Coronary artery (tissue), 2 donors: Measurements from ENCODE around the gene NTM.

Source experiments
- DNase-seq: peaks from one replicate; pipeline ENCODE4 v3.0.0-alpha.2; 2017; ENCODE audit warnings: low spot score
- H3K27ac ChIP-seq, 2 donors: fragments of 200-600 bp; sonication (generic); one replicate each; pipeline ENCODE4 v1.5.1; 2016 to 2019
- H3K4me3 ChIP-seq: fragments of 200-600 bp; sonication (generic); 2 replicates; pipeline ENCODE4 v1.5.1; 2016; ENCODE audit warnings: mild to moderate bottlenecking, moderate library complexity
- CTCF ChIP-seq: fragments of 200-600 bp; sonication (generic); IDR thresholded peaks from one replicate; pipeline ENCODE4 v1.5.1; 2019; ENCODE audit warnings: antibody characterized with exemption

Gene NTM

GRCh38 chr11:131404010-131404409, 33.6 kb downstream of the NTM start:
- DNase-seq: no peak
- Histone ChIP-seq H3K27ac (no peak overlapping the region), H3K4me3 (no peak overlapping the region)
- no peak for TF ChIP-seq CTCF

GRCh38 chr11:131408025-131408640, 37.7 kb downstream of the NTM start:
- Histone ChIP-seq H3K4me3 (no peak overlapping the region), H3K27ac (no peak overlapping the region)
- DNase-seq: no peak
- TF ChIP-seq CTCF: no peak

- Histone ChIP-seq H3K27ac (no peak overlapping the region), H3K4me3 (no peak overlapping the region)
- no peak for DNase-seq
- no peak for TF ChIP-seq CTCF
Measured at GRCh38 chr11:131409345-131409744, 38.9 kb downstream of the NTM start.

GRCh38 chr11:131411636-131412035, 41.2 kb downstream of the NTM start:
- no peak for TF ChIP-seq CTCF
- no peak for DNase-seq
- Histone ChIP-seq H3K4me3 (no peak overlapping the region), H3K27ac (no peak overlapping the region)

- no peak for TF ChIP-seq CTCF
Measured at GRCh38 chr11:131412061-131412460, 41.6 kb downstream of the NTM start.

GRCh38 chr11:131413217-131413616, 42.8 kb downstream of the NTM start:
- no peak overlapping the region for H3K4me3 ChIP-seq
- H3K27ac ChIP-seq: no peak overlapping the region
- no peak for DNase-seq
- TF ChIP-seq CTCF: no peak

More at GRCh38 chr11:131412061-131412460, 41.6 kb downstream of the NTM start:
- no peak for DNase-seq
- Histone ChIP-seq H3K27ac (no peak overlapping the region), H3K4me3 (no peak overlapping the region)

GRCh38 chr11:131418189-131418588, 47.8 kb downstream of the NTM start:
- no peak for DNase-seq
- Histone ChIP-seq H3K27ac (no peak overlapping the region), H3K4me3 (no peak overlapping the region)
- no peak for TF ChIP-seq CTCF
